Astrocyte (in vitro differentiated cells and primary cell): ENCODE data around the gene TMIGD3. TPM values are rescaled to one million over a fixed set of nuclear protein-coding genes. Genes with fewer than 3 reads are reported as not detected.

Experiments used
- DNase-seq: peaks from one replicate; pipeline ENCODE4 v3.0.0-alpha.2; 2010; ENCODE audit warnings: low read depth
- FAIRE-seq: peaks from 2 replicates; lab custom pipeline; 2011; peaks lifted over from hg19 to GRCh38; lab: Jason Lieb, UNC
- H2AFZ ChIP-seq: 2 replicates; pipeline ENCODE4 v1.6.0; 2012; ENCODE audit warnings: low read depth, low read length, inconsistent platforms
- H3K27ac ChIP-seq: 2 replicates; pipeline ENCODE4 v1.5.1; 2011; ENCODE audit warnings: low read depth, low read length, inconsistent platforms
- H3K27me3 ChIP-seq: 2 replicates; pipeline ENCODE4 v1.6.0; 2011; ENCODE audit warnings: low read length, inconsistent platforms; ENCODE audit not compliant: insufficient read depth
- H3K36me3 ChIP-seq: 2 replicates; pipeline ENCODE4 v1.5.1; 2011; ENCODE audit warnings: low read length, inconsistent platforms; ENCODE audit not compliant: insufficient read depth
- H3K4me1 ChIP-seq: 2 replicates; pipeline ENCODE4 v1.5.1; 2011; ENCODE audit warnings: low read length, inconsistent platforms; ENCODE audit not compliant: insufficient read depth
- H3K4me2 ChIP-seq: 2 replicates; pipeline ENCODE4 v1.6.0; 2012; ENCODE audit warnings: low read length, inconsistent platforms
- H3K4me3 ChIP-seq: 2 replicates; pipeline ENCODE4 v1.5.1; 2011; ENCODE audit warnings: low read depth, mild to moderate bottlenecking, low read length, inconsistent platforms; ENCODE audit not compliant: insufficient read depth
- H3K79me2 ChIP-seq: 2 replicates; pipeline ENCODE4 v1.6.0; 2012; ENCODE audit warnings: mild to moderate bottlenecking, low read length, inconsistent platforms; ENCODE audit not compliant: insufficient read depth
- H3K9ac ChIP-seq: 2 replicates; pipeline ENCODE4 v1.6.0; 2012; ENCODE audit warnings: mild to moderate bottlenecking, low read length, inconsistent platforms
- H3K9me3 ChIP-seq: 2 replicates; pipeline ENCODE4 v1.5.1; 2012; ENCODE audit warnings: low read depth, mild to moderate bottlenecking, low read length, inconsistent platforms; ENCODE audit not compliant: insufficient read depth
- H4K20me1 ChIP-seq: 2 replicates; pipeline ENCODE4 v1.6.0; 2012; ENCODE audit warnings: low read length, inconsistent platforms; ENCODE audit not compliant: insufficient read depth
- H3K27ac Mint-ChIP-seq: one replicate; pipeline ENCODE4 v1.8.0; 2021; ENCODE audit warnings: mild to moderate bottlenecking, mixed read lengths; ENCODE audit not compliant: unreplicated experiment
- H3K27me3 Mint-ChIP-seq: one replicate; pipeline ENCODE4 v1.8.0; 2021; ENCODE audit warnings: low read depth, mixed read lengths; ENCODE audit not compliant: unreplicated experiment
- H3K36me3 Mint-ChIP-seq: one replicate; pipeline ENCODE4 v1.8.0; 2021; ENCODE audit warnings: low read depth, mixed read lengths; ENCODE audit not compliant: unreplicated experiment
- H3K4me1 Mint-ChIP-seq: one replicate; pipeline ENCODE4 v1.8.0; 2021; ENCODE audit warnings: low read depth, mixed read lengths; ENCODE audit not compliant: unreplicated experiment
- H3K4me3 Mint-ChIP-seq: one replicate; pipeline ENCODE4 v1.8.0; 2021; ENCODE audit warnings: mild to moderate bottlenecking, moderate library complexity, mixed read lengths; ENCODE audit not compliant: unreplicated experiment
- H3K9me3 Mint-ChIP-seq: one replicate; pipeline ENCODE4 v1.8.0; 2021; ENCODE audit warnings: mild to moderate bottlenecking, mixed read lengths; ENCODE audit not compliant: unreplicated experiment
- EZH2 ChIP-seq: IDR thresholded peaks from 2 replicates; pipeline ENCODE4 v1.6.1; 2012; ENCODE audit warnings: mild to moderate bottlenecking, low read length, inconsistent platforms; ENCODE audit not compliant: insufficient read depth
- total RNA-seq: library from RNA; stranded (reverse); gene quantifications from 2 replicates; pipeline ENCODE4 v1.2.1, GENCODE V29; 2021
- TF ChIP-seq, protein P1 (sequence below): IDR thresholded peaks from 2 replicates; pipeline ENCODE4 v1.5.1; 2011; ENCODE audit warnings: low read depth, mild to moderate bottlenecking, inconsistent platforms, low read length, moderate library complexity; ENCODE audit not compliant: insufficient read depth

Gene TMIGD3
- total RNA-seq, 1 donor from 2014 or later, result not detected

- Histone ChIP-seq H3K9me3 (no peaks in the 10 kb centered on the region), H3K4me2 (no peak overlapping the region), H4K20me1 (no peaks in the 10 kb centered on the region), H3K79me2 (no peaks in the 10 kb centered on the region), H3K9ac (no peak overlapping the region), H3K27ac (no peak overlapping the region), H3K4me3 (no peak overlapping the region), H2AFZ (no peak overlapping the region), H3K4me1 (peaks cover 24% of the 10 kb centered on the region), H3K36me3 (no peaks in the 10 kb centered on the region), H3K27me3 (no peaks in the 10 kb centered on the region)
- Mint-ChIP-seq H3K4me1 (no peaks in the 10 kb centered on the region), H3K9me3 (no peaks in the 10 kb centered on the region), H3K4me3 (no peak overlapping the region), H3K36me3 (peaks cover 2% of the 10 kb centered on the region), H3K27me3 (peaks cover 25% of the 10 kb centered on the region), H3K27ac (no peak overlapping the region)
- DNase-seq (no peak), FAIRE-seq (no peak)
- TF ChIP-seq, protein P1, sequence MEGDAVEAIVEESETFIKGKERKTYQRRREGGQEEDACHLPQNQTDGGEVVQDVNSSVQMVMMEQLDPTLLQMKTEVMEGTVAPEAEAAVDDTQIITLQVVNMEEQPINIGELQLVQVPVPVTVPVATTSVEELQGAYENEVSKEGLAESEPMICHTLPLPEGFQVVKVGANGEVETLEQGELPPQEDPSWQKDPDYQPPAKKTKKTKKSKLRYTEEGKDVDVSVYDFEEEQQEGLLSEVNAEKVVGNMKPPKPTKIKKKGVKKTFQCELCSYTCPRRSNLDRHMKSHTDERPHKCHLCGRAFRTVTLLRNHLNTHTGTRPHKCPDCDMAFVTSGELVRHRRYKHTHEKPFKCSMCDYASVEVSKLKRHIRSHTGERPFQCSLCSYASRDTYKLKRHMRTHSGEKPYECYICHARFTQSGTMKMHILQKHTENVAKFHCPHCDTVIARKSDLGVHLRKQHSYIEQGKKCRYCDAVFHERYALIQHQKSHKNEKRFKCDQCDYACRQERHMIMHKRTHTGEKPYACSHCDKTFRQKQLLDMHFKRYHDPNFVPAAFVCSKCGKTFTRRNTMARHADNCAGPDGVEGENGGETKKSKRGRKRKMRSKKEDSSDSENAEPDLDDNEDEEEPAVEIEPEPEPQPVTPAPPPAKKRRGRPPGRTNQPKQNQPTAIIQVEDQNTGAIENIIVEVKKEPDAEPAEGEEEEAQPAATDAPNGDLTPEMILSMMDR, result no peak
- no peak for TF ChIP-seq EZH2
These were observed 8.9 kb upstream of the TMIGD3 start for GRCh38 chr1:111512132-111512889.

GRCh38 chr1:111511370-111511769, 7.9 kb upstream of the TMIGD3 start:
- Histone ChIP-seq H3K27ac (no peak overlapping the region), H3K4me3 (no peak overlapping the region), H3K27me3 (no peaks in the 10 kb centered on the region), H3K36me3 (no peaks in the 10 kb centered on the region), H3K4me2 (no peak overlapping the region), H3K9me3 (no peaks in the 10 kb centered on the region), H2AFZ (no peak overlapping the region), H3K79me2 (no peaks in the 10 kb centered on the region), H3K4me1 (peaks cover 23% of the 10 kb centered on the region), H3K9ac (no peak overlapping the region), H4K20me1 (no peaks in the 10 kb centered on the region)
- Mint-ChIP-seq H3K4me3 (no peak overlapping the region), H3K27me3 (peaks cover 20% of the 10 kb centered on the region), H3K4me1 (no peaks in the 10 kb centered on the region), H3K9me3 (no peaks in the 10 kb centered on the region), H3K36me3 (peaks cover 1% of the 10 kb centered on the region), H3K27ac (no peak overlapping the region)
- TF ChIP-seq, protein P1, result no peak
- no peak for TF ChIP-seq EZH2
- FAIRE-seq, result no peak
- no peak for DNase-seq

GRCh38 chr1:111509997-111510375, 6.6 kb upstream of the TMIGD3 start:
- FAIRE-seq (no peak), DNase-seq (no peak)
- Mint-ChIP-seq H3K9me3 (no peaks in the 10 kb centered on the region), H3K36me3 (no peaks in the 10 kb centered on the region), H3K4me1 (no peaks in the 10 kb centered on the region), H3K27me3 (peaks cover 16% of the 10 kb centered on the region), H3K27ac (no peak overlapping the region), H3K4me3 (no peak overlapping the region)
- Histone ChIP-seq H2AFZ (no peak overlapping the region), H3K79me2 (no peaks in the 10 kb centered on the region), H3K36me3 (no peaks in the 10 kb centered on the region), H4K20me1 (no peaks in the 10 kb centered on the region), H3K27ac (no peak overlapping the region), H3K4me1 (peaks cover 11% of the 10 kb centered on the region), H3K27me3 (no peaks in the 10 kb centered on the region), H3K9me3 (no peaks in the 10 kb centered on the region), H3K9ac (no peak overlapping the region), H3K4me3 (no peak overlapping the region), H3K4me2 (no peak overlapping the region)
- TF ChIP-seq, protein P1, result no peak
- no peak for TF ChIP-seq EZH2
